ENCODE results near the gene ZFAND2B. TPM values are rescaled to one million over a fixed set of nuclear protein-coding genes. Genes with fewer than 3 reads are reported as not detected.
A peak's percentile ranks its signal among the peaks of the same experiment; 100 is the strongest.

ZFAND2B gene
- total RNA-seq, 1 donor from 2014 or later = 29.3 TPM

DNA sequence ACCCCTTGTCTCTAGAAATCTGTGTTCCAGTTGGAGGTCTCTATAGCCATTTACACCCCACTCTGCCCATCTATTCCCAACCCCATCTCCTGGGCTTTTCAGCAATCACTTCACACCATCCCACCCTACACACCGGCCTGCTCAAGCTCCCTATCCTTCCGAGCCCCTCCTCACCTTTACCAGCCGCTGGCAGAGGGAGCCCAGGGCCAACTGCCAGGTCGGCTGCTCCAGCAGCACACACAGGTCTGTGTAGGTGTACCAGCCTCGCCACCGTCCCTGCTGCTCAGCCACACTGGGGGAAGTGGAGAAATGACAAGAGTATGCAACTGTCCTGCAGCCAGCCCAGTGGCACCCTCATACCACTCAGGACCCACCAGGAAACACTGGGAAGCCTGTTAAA lies 33.4 kb upstream of the ZFAND2B start:
- DNase-seq (ENCODE audit: low spot score, unreplicated experiment) = no peak
- Mint-ChIP-seq H3K4me3 (ENCODE audit: low read depth) (no peak overlapping the region), H3K27ac (no peak overlapping the region), H3K9me3 (ENCODE audit: low read depth) (no peaks in the 10 kb centered on the region), H3K27me3 (no peaks in the 10 kb centered on the region), H3K36me3 (ENCODE audit: insufficient read depth) (peaks cover 4% of the 10 kb centered on the region), H3K4me1 (ENCODE audit: low read depth) (peaks cover 13% of the 10 kb centered on the region)
- no peak for TF ChIP-seq CTCF (IDR thresholded peaks at IDR 0.05; ENCODE audit: unreplicated experiment)

- H3K4me3 Mint-ChIP-seq (ENCODE audit: low read depth) = no peak overlapping the region
These were observed 32.4 kb upstream of the ZFAND2B start for GRCh38 chr2:219174146-219174545.

DNA sequence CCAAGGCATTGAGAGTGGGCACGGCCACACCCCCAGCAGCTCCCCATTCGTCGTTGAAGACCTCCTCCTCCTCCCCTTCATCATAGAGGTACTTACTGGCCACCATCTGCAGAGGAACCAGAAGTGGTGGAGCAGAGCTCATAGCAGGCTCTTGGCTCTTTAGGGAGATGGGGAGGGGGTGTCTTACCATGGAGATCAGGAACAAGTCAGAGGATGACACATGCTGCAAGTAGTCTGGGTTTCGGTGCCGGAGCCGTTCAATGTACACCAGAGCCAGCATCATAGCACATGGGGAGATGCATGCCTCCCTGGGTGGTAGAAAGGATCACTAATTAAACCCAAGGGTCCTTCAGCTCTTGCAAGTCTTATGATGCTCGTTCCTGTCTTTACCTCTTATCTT lies 31.8 kb upstream of the ZFAND2B start:
- no peak for DNase-seq (ENCODE audit: low spot score, unreplicated experiment)
- H3K27me3 Mint-ChIP-seq = no peaks in the 10 kb centered on the region
- no peak overlapping the region for H3K4me3 Mint-ChIP-seq (ENCODE audit: low read depth)
- no peak overlapping the region for H3K27ac Mint-ChIP-seq
- H3K4me1 Mint-ChIP-seq (ENCODE audit: low read depth) = peaks cover 20% of the 10 kb centered on the region
- H3K36me3 Mint-ChIP-seq (ENCODE audit: insufficient read depth) = peaks cover 4% of the 10 kb centered on the region
- H3K9me3 Mint-ChIP-seq (ENCODE audit: low read depth) = no peaks in the 10 kb centered on the region
- no peak for TF ChIP-seq CTCF (IDR thresholded peaks at IDR 0.05; ENCODE audit: unreplicated experiment)

More at GRCh38 chr2:219174146-219174545, 32.4 kb upstream of the ZFAND2B start:
- Mint-ChIP-seq H3K9me3 (ENCODE audit: low read depth) (no peaks in the 10 kb centered on the region), H3K27ac (no peak overlapping the region), H3K36me3 (ENCODE audit: insufficient read depth) (peaks cover 4% of the 10 kb centered on the region), H3K27me3 (no peaks in the 10 kb centered on the region), H3K4me1 (ENCODE audit: low read depth) (peaks cover 17% of the 10 kb centered on the region)
- TF ChIP-seq CTCF (IDR thresholded peaks at IDR 0.05; ENCODE audit: unreplicated experiment) = no peak
- no peak for DNase-seq (ENCODE audit: low spot score, unreplicated experiment)

DNA sequence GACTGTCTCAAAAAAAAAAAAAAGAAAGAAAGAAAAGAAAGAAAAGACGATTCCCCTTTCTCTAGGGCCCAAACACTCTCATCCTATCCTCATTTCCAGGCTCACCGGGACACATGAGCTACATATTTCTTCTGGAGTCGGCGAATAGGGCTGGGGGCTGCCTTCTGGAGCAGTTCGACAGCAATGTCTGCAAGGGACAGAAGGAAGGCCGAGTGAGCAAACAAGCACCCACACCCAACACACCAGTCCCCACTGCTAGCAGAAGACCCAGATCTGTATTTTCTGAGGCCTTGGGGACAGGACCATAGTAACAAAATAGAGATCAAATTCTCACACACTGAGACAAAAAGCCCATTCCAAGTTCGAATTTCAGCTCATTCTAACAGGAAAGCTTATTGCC lies 31.1 kb upstream of the ZFAND2B start:
- Mint-ChIP-seq H3K4me1 (ENCODE audit: low read depth) (peaks cover 20% of the 10 kb centered on the region), H3K36me3 (ENCODE audit: insufficient read depth) (peaks cover 4% of the 10 kb centered on the region)

DNA sequence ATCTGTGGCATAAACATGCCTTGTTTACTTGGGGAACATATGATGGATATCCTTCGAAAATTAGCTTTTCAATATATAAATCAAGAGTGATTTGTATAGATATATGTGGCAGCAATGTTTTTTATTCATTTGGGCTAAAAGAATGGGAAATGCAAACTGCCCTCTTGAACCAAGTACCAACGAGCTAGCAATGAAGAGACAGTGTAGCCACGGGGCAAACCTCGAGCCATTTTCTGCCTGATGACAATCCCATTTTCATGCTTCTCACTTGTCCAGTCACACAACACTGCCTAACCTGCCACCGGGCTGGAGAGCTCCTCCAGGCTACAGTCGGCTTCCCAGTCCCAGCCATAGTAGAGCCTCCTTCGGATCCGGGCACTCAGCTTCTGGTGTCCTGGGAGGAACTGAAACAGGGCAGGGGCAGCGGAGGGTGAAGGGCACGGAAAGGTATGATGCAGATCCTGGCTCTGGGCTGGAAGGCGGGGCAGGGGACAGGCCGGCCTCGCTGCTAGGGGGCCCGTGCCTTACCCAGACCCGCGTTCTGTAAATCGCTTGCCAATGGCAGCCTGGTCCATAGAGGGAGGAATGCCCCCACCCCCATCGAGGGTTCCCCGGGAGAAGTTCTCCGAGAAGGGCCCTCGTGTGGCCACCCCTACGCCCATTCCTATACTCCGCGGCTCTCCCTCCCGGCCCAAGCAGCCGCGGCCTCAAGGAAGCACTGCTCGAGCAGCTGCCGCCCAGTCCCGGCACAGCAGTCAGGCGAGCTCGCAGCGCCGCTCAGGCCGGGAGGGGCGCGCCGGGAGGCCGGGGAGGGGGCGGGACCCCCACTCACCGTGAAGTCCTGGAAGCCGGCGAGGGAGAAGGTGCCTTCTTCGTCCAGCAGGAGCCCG lies 30.4 kb upstream of the ZFAND2B start:
- Mint-ChIP-seq H3K27ac (peak overlapping the region; percentile 81), H3K36me3 (ENCODE audit: insufficient read depth) (peaks cover 7% of the 10 kb centered on the region), H3K27me3 (no peaks in the 10 kb centered on the region), H3K4me1 (ENCODE audit: low read depth) (peaks cover 20% of the 10 kb centered on the region), H3K4me3 (ENCODE audit: low read depth) (peak overlapping the region; percentile 87), H3K9me3 (ENCODE audit: low read depth) (no peaks in the 10 kb centered on the region)
- DNase-seq (ENCODE audit: low spot score, unreplicated experiment) = no peak
- TF ChIP-seq CTCF (IDR thresholded peaks at IDR 0.05; ENCODE audit: unreplicated experiment) = peak; percentile 27

More for the DNA sequence above, 31.1 kb upstream of the ZFAND2B start:
- Mint-ChIP-seq H3K27me3 (no peaks in the 10 kb centered on the region), H3K4me3 (ENCODE audit: low read depth) (peak overlapping the region; percentile 87), H3K27ac (no peak overlapping the region), H3K9me3 (ENCODE audit: low read depth) (no peaks in the 10 kb centered on the region)
- DNase-seq (ENCODE audit: low spot score, unreplicated experiment) = no peak
- TF ChIP-seq CTCF (IDR thresholded peaks at IDR 0.05; ENCODE audit: unreplicated experiment) = no peak
